Measurements from ENCODE around the gene ADH5. TPM values are rescaled to one million over a fixed set of nuclear protein-coding genes. Genes with fewer than 3 reads are reported as not detected.

ADH5 gene
- total and polyA plus RNA-seq, 2 donors (not counting 1 experiment from before 2014, with no cell fraction given) = 23.9 to 65.6 TPM

GRCh38 chr4:99135541-99136162, 47.1 kb upstream of the ADH5 start:
- Histone ChIP-seq H3K36me3 (replicated peaks in 1 of 2; ENCODE audit: control extremely low read depth in 1 of 2, control insufficient read depth in 1 of 2, extremely low read depth in 1 of 2, insufficient read depth in 2 of 2, low read length in 1 of 2) (no peaks in the 10 kb centered on the region), H3K4me2 (replicated peaks; ENCODE audit: low read depth, low read length, poor library complexity, severe bottlenecking) (no peak overlapping the region), H3K4me3 (ENCODE audit: control extremely low read depth in 1 of 5, extremely low read depth in 1 of 5, insufficient read depth in 1 of 5, low read depth in 2 of 5, low read length in 4 of 5) (no peak overlapping the region), H3K79me2 (ENCODE audit: control insufficient read depth, insufficient read depth, low read length) (no peaks in the 10 kb centered on the region), H4K20me1 (ENCODE audit: control insufficient read depth, insufficient read depth, low read length, poor library complexity, severe bottlenecking) (no peaks in the 10 kb centered on the region), H2AFZ (ENCODE audit: insufficient read depth, low read depth, low read length, poor library complexity, severe bottlenecking) (no peak overlapping the region), H3K9me3 (ENCODE audit: control extremely low read depth in 1 of 3, control insufficient read depth in 2 of 3, insufficient read depth in 1 of 3, low read length in 2 of 3) (peaks cover 0 to 2% (median 0%) of the 10 kb centered on the region in 3 donors), H3K4me1 (ENCODE audit: control insufficient read depth in 2 of 2, insufficient read depth in 2 of 2, low read length in 2 of 2) (no peaks in the 10 kb centered on the region), H3K27me3 (replicated peaks in 1 of 4; ENCODE audit: control extremely low read depth in 1 of 4, control insufficient read depth in 3 of 4, insufficient read depth in 4 of 4, low read length in 3 of 4) (no peaks in the 10 kb centered on the region), H3K9ac (ENCODE audit: low read length) (no peak overlapping the region), H3K27ac (ENCODE audit: low read length in 2 of 2) (no peak overlapping the region)
- no peak overlapping the region for H3K27ac Mint-ChIP-seq
- 79% methylated on average over 3 of the region's 3 CpGs for WGBS (ENCODE audit: insufficient coverage)
- no peaks in the 10 kb centered on the region for H3K4me1 Mint-ChIP-seq
- no peak for TF ChIP-seq EZH2 (IDR thresholded peaks at IDR 0.05; ENCODE audit: borderline replicate concordance, insufficient read depth, low read depth, low read length, poor library complexity, severe bottlenecking)
- TF ChIP-seq, protein P1, sequence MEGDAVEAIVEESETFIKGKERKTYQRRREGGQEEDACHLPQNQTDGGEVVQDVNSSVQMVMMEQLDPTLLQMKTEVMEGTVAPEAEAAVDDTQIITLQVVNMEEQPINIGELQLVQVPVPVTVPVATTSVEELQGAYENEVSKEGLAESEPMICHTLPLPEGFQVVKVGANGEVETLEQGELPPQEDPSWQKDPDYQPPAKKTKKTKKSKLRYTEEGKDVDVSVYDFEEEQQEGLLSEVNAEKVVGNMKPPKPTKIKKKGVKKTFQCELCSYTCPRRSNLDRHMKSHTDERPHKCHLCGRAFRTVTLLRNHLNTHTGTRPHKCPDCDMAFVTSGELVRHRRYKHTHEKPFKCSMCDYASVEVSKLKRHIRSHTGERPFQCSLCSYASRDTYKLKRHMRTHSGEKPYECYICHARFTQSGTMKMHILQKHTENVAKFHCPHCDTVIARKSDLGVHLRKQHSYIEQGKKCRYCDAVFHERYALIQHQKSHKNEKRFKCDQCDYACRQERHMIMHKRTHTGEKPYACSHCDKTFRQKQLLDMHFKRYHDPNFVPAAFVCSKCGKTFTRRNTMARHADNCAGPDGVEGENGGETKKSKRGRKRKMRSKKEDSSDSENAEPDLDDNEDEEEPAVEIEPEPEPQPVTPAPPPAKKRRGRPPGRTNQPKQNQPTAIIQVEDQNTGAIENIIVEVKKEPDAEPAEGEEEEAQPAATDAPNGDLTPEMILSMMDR (IDR thresholded peaks at IDR 0.05) = no peak
- no peaks in the 10 kb centered on the region for H3K9me3 Mint-ChIP-seq (ENCODE audit: insufficient read depth)
- POLR2A ChIA-PET = no interaction called here
- CTCF ChIA-PET = no interaction called here
- intact Hi-C loops (cut with micrococcal nuclease) = no loop called here
- H3K27me3 Mint-ChIP-seq = peaks cover 3% of the 10 kb centered on the region
- DNase-seq (no peak), ATAC-seq (ENCODE audit: low read depth) (no peak)
- H3K4me3 Mint-ChIP-seq = no peak overlapping the region

DNA sequence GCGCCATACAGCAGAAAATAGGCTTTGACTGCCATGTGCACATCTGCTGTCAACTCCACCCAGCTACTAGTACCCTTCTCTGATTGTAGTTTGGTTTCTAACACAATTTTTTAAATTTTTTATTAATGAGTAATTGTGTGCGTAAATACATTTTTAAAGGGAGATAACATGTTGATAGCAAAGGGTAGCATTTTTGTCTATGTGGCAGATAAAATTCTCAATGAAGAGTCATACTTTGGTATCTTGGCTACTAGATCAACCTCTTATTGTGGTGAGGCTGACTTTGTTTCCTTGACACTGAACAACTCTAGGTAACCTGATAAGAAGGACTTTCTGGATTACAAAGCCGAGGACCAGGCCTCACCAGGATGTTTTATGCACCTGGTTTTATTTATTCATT, 46.0 kb upstream of the ADH5 start:
- POLR2A ChIA-PET = no interaction called here
- DNase-seq = no peak
- no peak overlapping the region for H3K27ac Mint-ChIP-seq
- no peak overlapping the region for H3K27ac ChIP-seq (ENCODE audit: low read length in 2 of 2)
- H3K36me3 ChIP-seq (replicated peaks in 1 of 2; ENCODE audit: control extremely low read depth in 1 of 2, control insufficient read depth in 1 of 2, extremely low read depth in 1 of 2, insufficient read depth in 2 of 2, low read length in 1 of 2) = no peaks in the 10 kb centered on the region
- CTCF ChIA-PET = no interaction called here
- intact Hi-C loops (cut with micrococcal nuclease) = no loop called here
- peaks cover 3% of the 10 kb centered on the region for H3K27me3 Mint-ChIP-seq
- TF ChIP-seq EZH2 (IDR thresholded peaks at IDR 0.05; ENCODE audit: borderline replicate concordance, insufficient read depth, low read depth, low read length, poor library complexity, severe bottlenecking) = no peak
- TF ChIP-seq, protein P1 (IDR thresholded peaks at IDR 0.05) = no peak
- H3K79me2 ChIP-seq (ENCODE audit: control insufficient read depth, insufficient read depth, low read length) = no peaks in the 10 kb centered on the region
- no peak for ATAC-seq (ENCODE audit: low read depth)
- H3K4me3 Mint-ChIP-seq = no peak overlapping the region
- no peaks in the 10 kb centered on the region for H3K27me3 ChIP-seq (replicated peaks in 1 of 4; ENCODE audit: control extremely low read depth in 1 of 4, control insufficient read depth in 3 of 4, insufficient read depth in 4 of 4, low read length in 3 of 4)
- H2AFZ ChIP-seq (ENCODE audit: insufficient read depth, low read depth, low read length, poor library complexity, severe bottlenecking) = no peak overlapping the region
- H3K9me3 Mint-ChIP-seq (ENCODE audit: insufficient read depth) = no peaks in the 10 kb centered on the region
- H3K9me3 ChIP-seq (ENCODE audit: control extremely low read depth in 1 of 3, control insufficient read depth in 2 of 3, insufficient read depth in 1 of 3, low read length in 2 of 3) = peaks cover 0 to 2% (median 0%) of the 10 kb centered on the region in 3 donors
- H3K9ac ChIP-seq (ENCODE audit: low read length) = no peak overlapping the region
- H3K4me3 ChIP-seq (ENCODE audit: control extremely low read depth in 1 of 5, extremely low read depth in 1 of 5, insufficient read depth in 1 of 5, low read depth in 2 of 5, low read length in 4 of 5) = no peak overlapping the region
- H3K4me2 ChIP-seq (replicated peaks; ENCODE audit: low read depth, low read length, poor library complexity, severe bottlenecking) = no peak overlapping the region
- H3K4me1 Mint-ChIP-seq = no peaks in the 10 kb centered on the region
- no peaks in the 10 kb centered on the region for H4K20me1 ChIP-seq (ENCODE audit: control insufficient read depth, insufficient read depth, low read length, poor library complexity, severe bottlenecking)
- H3K4me1 ChIP-seq (ENCODE audit: control insufficient read depth in 2 of 2, insufficient read depth in 2 of 2, low read length in 2 of 2) = no peaks in the 10 kb centered on the region
- 67% methylated on average over 1 of the region's 3 CpGs for WGBS (ENCODE audit: insufficient coverage)
